Right atrium auricular region (tissue), 2 donors: Measurements from ENCODE around the gene SERTM2. TPM values are rescaled to one million over a fixed set of nuclear protein-coding genes. Genes with fewer than 3 reads are reported as not detected.

Source experiments
- DNase-seq: peaks from one replicate; pipeline ENCODE4 v3.0.0-alpha.2; 2019; ENCODE audit warnings: low spot score
- H3K27ac ChIP-seq, 2 donors: fragments of 200-600 bp; sonication (generic); 1 replicate in 1 of 2; 2 replicates in 1 of 2; pipeline ENCODE4 v1.5.1; 2016 to 2019
- H3K27me3 ChIP-seq, 2 donors: fragments of 200-600 bp; sonication (generic); one replicate each; pipeline versions ENCODE4 v1.5.1 to v1.6.0; 2017 to 2019
- H3K36me3 ChIP-seq: fragments of 200-600 bp; sonication (generic); one replicate; pipeline ENCODE4 v1.5.1; 2016
- H3K4me1 ChIP-seq, 2 donors: fragments of 200-600 bp; sonication (generic); one replicate each; pipeline versions ENCODE4 v1.5.1 to v1.6.0; 2017 to 2019
- H3K4me3 ChIP-seq, 2 donors: fragments of 200-600 bp; sonication (generic); 1 replicate in 1 of 2; 2 replicates in 1 of 2; pipeline ENCODE4 v1.5.1; 2017 to 2019; ENCODE audit warnings: mild to moderate bottlenecking in 1 of 2, moderate library complexity in 1 of 2
- H3K9me3 ChIP-seq, 2 donors: fragments of 200-600 bp; sonication (generic); one replicate each; pipeline ENCODE4 v1.5.1; 2019
- total RNA-seq, 2 donors: library from RNA; depleted of rRNA; stranded (reverse); fragments of >200 nt; gene quantifications; one replicate each; pipeline ENCODE4 v1.1.0, GENCODE V29; 2016
- TF ChIP-seq, protein P1 (sequence below), 2 donors: fragments of 200-600 bp; sonication (generic); IDR thresholded peaks; one replicate each; pipeline ENCODE4 v1.5.1; 2019; ENCODE audit warnings: antibody characterized with exemption in 2 of 2

Gene SERTM2
- total RNA-seq, 2 donors from 2014 or later, result not detected

DNA sequence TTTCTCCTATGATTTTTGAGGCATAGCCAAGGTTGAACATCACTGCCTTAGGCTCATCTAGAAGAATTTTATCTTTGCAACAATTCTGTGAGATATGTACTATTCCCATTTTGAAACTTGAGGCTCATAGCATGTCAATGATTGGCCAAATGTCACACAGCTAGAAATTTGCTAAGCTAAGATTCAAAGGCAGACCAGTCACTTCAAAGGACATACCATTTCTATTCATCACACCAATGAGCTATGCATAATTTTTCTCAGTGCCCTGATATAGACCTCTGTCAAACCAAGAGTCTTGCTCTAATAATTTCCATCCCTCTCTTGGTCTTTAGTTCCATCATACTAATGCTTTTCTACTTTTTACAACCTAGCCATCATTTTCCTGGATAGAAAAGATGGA, 27.6 kb upstream of the SERTM2 start:
- H3K9me3 ChIP-seq, result peaks cover 0 to 20% of the 10 kb centered on the region in 2 donors
- H3K4me3 ChIP-seq, result no peak overlapping the region
- H3K27me3 ChIP-seq, result no peaks in the 10 kb centered on the region
- H3K36me3 ChIP-seq, result no peaks in the 10 kb centered on the region
- TF ChIP-seq, protein P1, sequence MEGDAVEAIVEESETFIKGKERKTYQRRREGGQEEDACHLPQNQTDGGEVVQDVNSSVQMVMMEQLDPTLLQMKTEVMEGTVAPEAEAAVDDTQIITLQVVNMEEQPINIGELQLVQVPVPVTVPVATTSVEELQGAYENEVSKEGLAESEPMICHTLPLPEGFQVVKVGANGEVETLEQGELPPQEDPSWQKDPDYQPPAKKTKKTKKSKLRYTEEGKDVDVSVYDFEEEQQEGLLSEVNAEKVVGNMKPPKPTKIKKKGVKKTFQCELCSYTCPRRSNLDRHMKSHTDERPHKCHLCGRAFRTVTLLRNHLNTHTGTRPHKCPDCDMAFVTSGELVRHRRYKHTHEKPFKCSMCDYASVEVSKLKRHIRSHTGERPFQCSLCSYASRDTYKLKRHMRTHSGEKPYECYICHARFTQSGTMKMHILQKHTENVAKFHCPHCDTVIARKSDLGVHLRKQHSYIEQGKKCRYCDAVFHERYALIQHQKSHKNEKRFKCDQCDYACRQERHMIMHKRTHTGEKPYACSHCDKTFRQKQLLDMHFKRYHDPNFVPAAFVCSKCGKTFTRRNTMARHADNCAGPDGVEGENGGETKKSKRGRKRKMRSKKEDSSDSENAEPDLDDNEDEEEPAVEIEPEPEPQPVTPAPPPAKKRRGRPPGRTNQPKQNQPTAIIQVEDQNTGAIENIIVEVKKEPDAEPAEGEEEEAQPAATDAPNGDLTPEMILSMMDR (IDR thresholded peaks at IDR 0.05), result no peak
- H3K4me1 ChIP-seq, result no peaks in the 10 kb centered on the region
- H3K27ac ChIP-seq, result no peak overlapping the region
- no peak for DNase-seq

DNA sequence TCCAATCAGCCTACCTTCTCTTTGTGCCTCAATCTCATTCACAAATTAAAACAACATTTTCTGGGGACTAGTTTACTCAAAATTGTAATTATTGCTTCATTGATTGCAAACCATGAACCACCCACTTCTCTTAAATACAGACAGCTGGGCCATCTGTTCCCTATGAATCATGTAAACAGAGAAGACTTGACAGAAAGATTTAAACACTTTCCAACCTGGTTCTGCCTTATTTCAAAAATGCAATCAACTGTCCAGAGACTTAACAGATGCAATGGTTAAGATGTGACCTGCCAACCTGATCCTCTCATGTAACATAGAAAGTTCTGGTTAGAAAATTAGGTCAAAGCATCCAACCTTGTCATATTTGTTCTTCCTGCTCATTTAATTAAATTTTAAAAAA, 20.8 kb upstream of the SERTM2 start:
- TF ChIP-seq, protein P1 (IDR thresholded peaks at IDR 0.05), result no peak
- no peak overlapping the region for H3K4me3 ChIP-seq
- peaks cover 0 to 2% of the 10 kb centered on the region in 2 donors for H3K9me3 ChIP-seq
- no peak overlapping the region for H3K27ac ChIP-seq
- H3K27me3 ChIP-seq, result no peaks in the 10 kb centered on the region
- H3K36me3 ChIP-seq, result no peaks in the 10 kb centered on the region
- DNase-seq, result no peak
- H3K4me1 ChIP-seq, result no peaks in the 10 kb centered on the region

DNA sequence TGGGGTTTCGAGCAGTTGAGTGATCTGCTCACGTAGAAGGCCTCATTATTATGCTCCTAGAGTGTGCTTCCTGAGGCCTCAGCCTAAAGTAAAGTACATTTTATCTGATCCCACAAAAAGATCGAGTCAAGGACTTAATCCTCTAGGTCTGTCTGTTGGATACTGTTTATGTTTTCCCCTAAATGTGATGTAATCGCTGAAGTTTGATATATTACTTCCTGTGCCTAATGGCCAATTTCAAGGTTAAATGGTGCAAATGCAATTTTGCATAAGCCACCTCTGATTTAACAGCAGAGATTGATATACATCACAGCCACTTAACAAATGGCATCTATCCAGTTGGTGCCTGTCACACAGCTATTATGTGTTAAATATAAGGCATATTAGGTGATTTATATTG, 19.4 kb upstream of the SERTM2 start:
- no peaks in the 10 kb centered on the region for H3K4me1 ChIP-seq
- H3K4me3 ChIP-seq, result no peak overlapping the region
- H3K36me3 ChIP-seq, result no peaks in the 10 kb centered on the region
- H3K27me3 ChIP-seq, result no peaks in the 10 kb centered on the region
- DNase-seq, result no peak
- no peaks in the 10 kb centered on the region for H3K9me3 ChIP-seq
- TF ChIP-seq, protein P1 (IDR thresholded peaks at IDR 0.05), result no peak
- H3K27ac ChIP-seq, result no peak overlapping the region

DNA sequence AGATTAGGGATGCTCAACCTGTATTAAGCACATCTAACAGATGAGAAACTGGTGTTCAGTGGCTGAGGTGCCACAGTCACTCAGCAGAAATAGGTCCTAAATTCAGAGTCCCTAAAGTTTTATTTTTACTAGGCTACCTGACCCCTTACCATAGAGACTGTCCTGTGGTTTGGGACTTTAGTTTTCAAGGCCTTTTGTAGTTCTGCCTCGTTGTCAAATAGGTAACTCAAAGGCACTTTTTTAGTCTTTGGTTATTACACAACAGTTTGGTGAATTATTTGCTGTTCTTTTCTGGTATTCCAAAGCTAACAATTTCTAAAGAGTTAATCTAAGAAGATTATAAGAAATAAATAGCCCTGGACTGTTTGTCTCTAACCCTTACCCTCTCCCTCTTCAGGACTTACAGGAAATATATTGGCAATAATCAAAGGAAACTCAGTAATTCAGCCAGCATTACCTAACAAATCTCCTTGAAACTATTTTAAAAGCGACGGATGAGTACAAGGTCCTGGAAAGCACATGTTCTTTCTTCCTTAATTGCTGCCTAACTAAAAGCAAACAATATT, 12.8 kb upstream of the SERTM2 start:
- DNase-seq, result no peak
- Histone ChIP-seq H3K9me3 (no peaks in the 10 kb centered on the region), H3K36me3 (no peaks in the 10 kb centered on the region), H3K4me1 (no peaks in the 10 kb centered on the region), H3K4me3 (no peak overlapping the region), H3K27me3 (no peaks in the 10 kb centered on the region), H3K27ac (no peak overlapping the region)
- TF ChIP-seq, protein P1 (IDR thresholded peaks at IDR 0.05), result no peak

DNA sequence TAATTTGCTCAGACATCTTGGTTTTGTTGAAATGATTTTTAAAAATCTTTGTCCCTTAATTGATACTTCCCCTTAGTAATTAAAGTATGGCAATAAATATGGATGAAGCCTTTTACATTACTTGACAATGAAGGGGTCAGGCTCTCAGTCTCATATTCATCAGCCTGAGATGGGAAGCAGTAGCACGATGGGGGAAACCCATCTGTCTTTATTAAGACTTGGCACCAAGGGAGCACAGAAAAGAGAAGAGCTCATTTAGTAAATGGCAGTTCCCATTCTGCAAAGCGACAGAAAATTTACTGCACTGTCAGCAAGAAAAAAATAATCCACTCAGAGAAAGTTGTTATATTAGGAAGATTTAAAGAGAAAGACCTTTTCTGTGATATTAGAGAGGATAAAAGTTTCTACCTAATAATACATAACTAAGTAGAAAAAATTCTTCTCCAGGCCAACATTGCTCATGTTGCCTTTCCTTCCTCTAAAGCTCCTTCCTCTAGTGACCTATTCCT, 7.9 kb upstream of the SERTM2 start:
- no peak overlapping the region for H3K4me3 ChIP-seq
- no peaks in the 10 kb centered on the region for H3K9me3 ChIP-seq
- no peaks in the 10 kb centered on the region for H3K4me1 ChIP-seq
- TF ChIP-seq, protein P1 (IDR thresholded peaks at IDR 0.05), result no peak
- no peaks in the 10 kb centered on the region for H3K27me3 ChIP-seq
- H3K36me3 ChIP-seq, result no peaks in the 10 kb centered on the region
- no peak for DNase-seq
- no peak overlapping the region for H3K27ac ChIP-seq

DNA sequence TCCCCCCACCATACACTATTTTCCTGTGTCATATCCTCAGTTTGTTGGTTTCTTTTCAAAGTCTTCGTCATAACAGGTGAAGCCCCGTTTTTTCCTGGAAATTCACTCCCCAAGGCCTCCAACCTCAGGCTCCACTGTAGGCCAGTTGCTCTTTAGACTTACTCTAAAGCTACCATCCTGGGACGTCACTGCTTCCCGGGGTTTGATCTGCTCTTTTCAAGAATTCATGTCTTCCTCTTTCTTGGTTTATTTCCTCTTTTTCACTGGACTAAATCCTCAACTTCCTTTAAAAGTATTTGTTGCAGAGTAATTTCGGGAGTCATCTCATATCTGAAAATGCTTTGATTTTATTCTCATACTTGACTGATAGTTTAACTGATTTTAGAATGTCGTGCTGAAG, 6.5 kb upstream of the SERTM2 start:
- H3K4me1 ChIP-seq, result no peaks in the 10 kb centered on the region
- H3K36me3 ChIP-seq, result no peaks in the 10 kb centered on the region
- TF ChIP-seq, protein P1 (IDR thresholded peaks at IDR 0.05), result no peak
- H3K4me3 ChIP-seq, result no peak overlapping the region
- DNase-seq, result no peak
- no peak overlapping the region for H3K27ac ChIP-seq
- no peaks in the 10 kb centered on the region for H3K27me3 ChIP-seq
- H3K9me3 ChIP-seq, result no peaks in the 10 kb centered on the region
